ENCODE results near the gene MSI2. TPM values are rescaled to one million over a fixed set of nuclear protein-coding genes. Genes with fewer than 3 reads are reported as not detected.

The MSI2 gene
- total RNA-seq, 1 donor from 2014 or later = 140 TPM

DNA sequence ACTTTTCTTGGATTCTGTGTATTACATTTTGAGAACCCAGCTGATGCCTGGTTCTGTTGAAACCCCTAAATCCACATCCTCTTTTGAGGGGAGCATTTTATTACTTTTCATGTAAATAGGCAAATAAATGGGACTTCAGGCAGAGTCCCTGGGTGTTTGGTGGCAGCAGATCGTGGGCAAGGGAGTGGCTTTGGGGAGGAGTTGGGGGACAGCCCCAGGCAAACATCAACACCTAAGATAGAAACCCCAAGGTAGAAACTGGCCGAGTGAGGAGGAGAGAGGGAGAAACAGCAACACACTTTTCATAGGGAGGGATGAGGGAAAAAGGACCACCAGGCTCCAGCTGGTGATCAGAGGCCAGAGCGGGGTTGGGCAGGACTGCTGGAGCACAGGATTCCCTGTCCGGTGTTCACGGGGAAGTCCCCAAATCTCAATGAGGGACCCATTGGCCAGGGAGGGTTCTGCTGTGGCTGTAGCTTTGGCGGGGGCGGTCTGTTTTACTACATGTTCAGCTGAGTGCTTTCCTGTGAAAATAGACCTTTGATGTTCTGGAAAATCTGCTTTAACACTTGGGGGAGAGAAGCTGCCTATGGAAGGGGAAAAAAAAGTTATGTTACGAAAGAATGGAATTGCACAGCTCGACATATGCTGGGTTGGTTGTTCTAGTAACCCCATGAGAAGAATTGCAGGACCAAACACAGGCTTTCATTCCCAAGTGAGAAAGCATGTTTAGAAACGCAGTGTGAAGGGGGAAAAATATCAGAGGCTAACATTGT is 46.6 kb downstream of the MSI2 start:
- H3K4me1 Mint-ChIP-seq = peaks cover 53% of the 10 kb centered on the region
- H3K9me3 Mint-ChIP-seq = peaks cover 3% of the 10 kb centered on the region
- peak overlapping the region; percentile 63 for H3K27ac Mint-ChIP-seq (ENCODE audit: unreplicated experiment)
- H3K4me3 Mint-ChIP-seq = no peak overlapping the region
- H3K27me3 Mint-ChIP-seq (ENCODE audit: low read depth) = no peaks in the 10 kb centered on the region
- TF ChIP-seq, protein P1, sequence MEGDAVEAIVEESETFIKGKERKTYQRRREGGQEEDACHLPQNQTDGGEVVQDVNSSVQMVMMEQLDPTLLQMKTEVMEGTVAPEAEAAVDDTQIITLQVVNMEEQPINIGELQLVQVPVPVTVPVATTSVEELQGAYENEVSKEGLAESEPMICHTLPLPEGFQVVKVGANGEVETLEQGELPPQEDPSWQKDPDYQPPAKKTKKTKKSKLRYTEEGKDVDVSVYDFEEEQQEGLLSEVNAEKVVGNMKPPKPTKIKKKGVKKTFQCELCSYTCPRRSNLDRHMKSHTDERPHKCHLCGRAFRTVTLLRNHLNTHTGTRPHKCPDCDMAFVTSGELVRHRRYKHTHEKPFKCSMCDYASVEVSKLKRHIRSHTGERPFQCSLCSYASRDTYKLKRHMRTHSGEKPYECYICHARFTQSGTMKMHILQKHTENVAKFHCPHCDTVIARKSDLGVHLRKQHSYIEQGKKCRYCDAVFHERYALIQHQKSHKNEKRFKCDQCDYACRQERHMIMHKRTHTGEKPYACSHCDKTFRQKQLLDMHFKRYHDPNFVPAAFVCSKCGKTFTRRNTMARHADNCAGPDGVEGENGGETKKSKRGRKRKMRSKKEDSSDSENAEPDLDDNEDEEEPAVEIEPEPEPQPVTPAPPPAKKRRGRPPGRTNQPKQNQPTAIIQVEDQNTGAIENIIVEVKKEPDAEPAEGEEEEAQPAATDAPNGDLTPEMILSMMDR (conservative IDR thresholded peaks at IDR 0.05) = no peak
- no peak for DNase-seq (ENCODE audit: low read depth, low spot score)
- H3K36me3 Mint-ChIP-seq (ENCODE audit: low read depth) = peaks cover 40% of the 10 kb centered on the region

DNA sequence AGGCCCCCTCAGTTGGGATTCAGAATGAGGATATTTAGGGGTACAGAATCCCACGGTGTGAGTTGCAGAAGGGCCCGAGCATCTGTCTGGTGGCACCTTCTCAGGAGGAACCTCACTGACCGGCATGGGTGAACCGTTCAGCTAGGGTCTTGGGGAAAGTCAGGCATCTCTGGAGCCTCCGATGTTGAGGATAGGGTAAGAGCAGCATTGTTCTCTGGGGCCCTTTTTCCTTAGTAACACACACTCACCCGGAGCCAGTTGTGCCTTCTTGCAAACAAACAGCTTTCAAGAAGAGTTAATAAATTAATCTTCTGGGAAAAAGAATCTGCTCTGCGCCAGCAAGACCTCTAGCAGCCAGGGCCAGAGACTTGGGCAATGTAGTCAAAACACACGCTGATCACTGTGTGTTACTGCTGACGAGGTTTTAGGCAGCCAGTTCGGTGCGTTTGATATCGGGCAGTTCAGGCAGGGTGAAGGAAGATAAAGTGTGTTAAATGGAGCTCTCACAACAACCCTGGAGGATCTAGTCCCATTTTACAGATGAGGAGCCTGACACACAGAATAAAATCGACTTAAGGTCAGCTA is 48.9 kb downstream of the MSI2 start:
- Mint-ChIP-seq H3K4me3 (no peak overlapping the region), H3K9me3 (no peaks in the 10 kb centered on the region), H3K27me3 (ENCODE audit: low read depth) (no peaks in the 10 kb centered on the region), H3K4me1 (peaks cover 48% of the 10 kb centered on the region), H3K27ac (ENCODE audit: unreplicated experiment) (peak overlapping the region; percentile 54), H3K36me3 (ENCODE audit: low read depth) (peaks cover 21% of the 10 kb centered on the region)
- no peak for DNase-seq (ENCODE audit: low read depth, low spot score)
- TF ChIP-seq, protein P1 (conservative IDR thresholded peaks at IDR 0.05) = no peak

DNA sequence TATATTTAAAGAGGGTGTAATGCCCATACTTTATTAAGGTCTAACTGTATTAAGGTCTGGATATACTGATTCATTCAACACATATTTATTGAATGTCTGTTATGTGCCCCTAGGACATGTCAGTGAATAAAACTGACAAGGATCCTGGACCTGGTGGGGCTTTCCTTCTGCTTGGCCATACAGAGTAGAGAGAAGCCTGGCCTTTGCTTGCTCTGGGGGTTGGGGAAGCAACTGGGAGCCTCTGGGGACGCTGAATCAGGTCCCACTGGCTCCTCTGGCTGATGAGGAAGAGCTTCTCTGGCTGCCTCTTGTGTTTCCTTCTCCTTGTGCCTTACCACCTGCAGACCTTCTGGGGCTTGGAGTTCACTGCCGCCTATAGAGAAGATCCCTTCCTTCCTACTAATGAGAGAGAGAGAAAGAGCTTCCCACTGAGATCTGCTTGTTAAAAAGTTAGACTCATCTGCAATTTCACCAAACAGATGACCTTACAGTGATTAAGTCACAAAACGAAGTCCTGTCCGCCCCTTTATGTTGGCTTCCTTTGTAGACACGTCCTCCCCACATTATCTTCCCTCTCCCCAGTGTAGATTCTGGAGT is 49.7 kb downstream of the MSI2 start:
- TF ChIP-seq, protein P1 (conservative IDR thresholded peaks at IDR 0.05) = no peak
- no peaks in the 10 kb centered on the region for H3K9me3 Mint-ChIP-seq
- no peak overlapping the region for H3K4me3 Mint-ChIP-seq
- no peak for DNase-seq (ENCODE audit: low read depth, low spot score)
- no peak overlapping the region for H3K27ac Mint-ChIP-seq (ENCODE audit: unreplicated experiment)
- peaks cover 13% of the 10 kb centered on the region for H3K36me3 Mint-ChIP-seq (ENCODE audit: low read depth)
- H3K27me3 Mint-ChIP-seq (ENCODE audit: low read depth) = no peaks in the 10 kb centered on the region
- H3K4me1 Mint-ChIP-seq = peaks cover 45% of the 10 kb centered on the region

DNA sequence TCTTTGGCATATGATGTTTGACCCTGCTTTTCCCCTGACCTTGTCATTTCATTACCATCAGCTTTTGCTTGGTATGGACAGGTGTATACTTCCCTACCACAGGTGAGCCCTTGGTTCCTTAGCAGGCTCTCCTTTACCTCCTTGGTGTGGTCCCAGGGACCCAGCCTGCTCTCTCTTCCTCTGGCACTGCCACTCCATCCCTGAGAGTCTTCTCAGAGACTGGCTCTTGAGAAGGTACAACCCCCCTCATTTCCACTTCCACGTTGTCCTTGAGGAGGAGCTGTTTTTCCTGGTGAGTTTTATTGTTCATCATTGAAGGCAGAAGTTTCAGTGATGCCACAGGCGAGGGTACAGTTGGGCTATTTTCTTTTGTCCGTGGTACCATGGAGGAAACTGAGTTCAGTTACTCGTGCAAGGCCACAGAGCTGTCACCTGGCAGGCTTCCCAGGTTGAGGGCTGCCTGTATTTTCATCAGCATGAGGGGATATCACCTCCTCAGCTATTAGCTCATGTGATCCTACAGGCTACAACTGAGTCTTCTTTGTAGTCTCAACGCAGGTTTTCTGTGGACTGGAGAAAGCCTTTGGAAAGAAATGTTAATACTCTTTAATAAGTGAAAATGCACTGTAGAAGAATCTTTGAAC is 52.3 kb downstream of the MSI2 start:
- no peaks in the 10 kb centered on the region for H3K27me3 Mint-ChIP-seq (ENCODE audit: low read depth)
- no peak overlapping the region for H3K27ac Mint-ChIP-seq (ENCODE audit: unreplicated experiment)
- TF ChIP-seq, protein P1 (conservative IDR thresholded peaks at IDR 0.05) = no peak
- H3K4me1 Mint-ChIP-seq = peaks cover 51% of the 10 kb centered on the region
- H3K36me3 Mint-ChIP-seq (ENCODE audit: low read depth) = peaks cover 3% of the 10 kb centered on the region
- H3K9me3 Mint-ChIP-seq = no peaks in the 10 kb centered on the region
- H3K4me3 Mint-ChIP-seq = no peak overlapping the region
- DNase-seq (ENCODE audit: low read depth, low spot score) = no peak

DNA sequence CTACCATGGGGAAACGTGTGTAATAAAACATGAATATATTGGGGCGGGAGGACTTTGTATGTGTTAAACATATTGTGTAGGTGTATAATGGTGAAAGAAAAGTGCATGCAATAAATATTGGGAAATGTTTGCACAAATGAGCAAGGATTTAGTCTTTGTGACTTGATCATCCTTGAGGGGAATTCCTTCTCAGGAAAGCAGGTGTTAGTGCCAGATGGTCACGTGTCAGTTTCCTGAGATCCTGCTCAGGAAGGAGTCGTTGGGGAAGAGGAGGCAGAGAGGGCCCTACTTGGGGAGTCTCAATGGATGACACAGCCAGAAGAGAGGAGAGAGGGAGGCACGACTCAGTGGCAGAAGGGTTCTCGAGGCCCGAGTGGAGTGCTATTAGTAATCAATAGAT is 53.2 kb downstream of the MSI2 start:
- H3K27me3 Mint-ChIP-seq (ENCODE audit: low read depth) = no peaks in the 10 kb centered on the region
- TF ChIP-seq, protein P1 (conservative IDR thresholded peaks at IDR 0.05) = no peak
- peaks cover 6% of the 10 kb centered on the region for H3K36me3 Mint-ChIP-seq (ENCODE audit: low read depth)
- no peak for DNase-seq (ENCODE audit: low read depth, low spot score)
- H3K4me3 Mint-ChIP-seq = no peak overlapping the region
- H3K27ac Mint-ChIP-seq (ENCODE audit: unreplicated experiment) = no peak overlapping the region
- H3K4me1 Mint-ChIP-seq = peaks cover 57% of the 10 kb centered on the region
- no peaks in the 10 kb centered on the region for H3K9me3 Mint-ChIP-seq

Measured in neural crest cell (in vitro differentiated cells).